Gastrocnemius medialis (tissue), 4 donors: ENCODE results near the gene UQCR11.

ENCODE experiments used
- POLR2A ChIP-seq, 2 donors: fragments of 450-650 bp; IDR thresholded peaks; one replicate each; pipeline ENCODE4 v1.6.1; 2017; ENCODE audit warnings: antibody characterized with exemption in 2 of 2, mild to moderate bottlenecking in 2 of 2, moderate library complexity in 2 of 2
- TF ChIP-seq, protein P1 (sequence below), 5 experiments: fragments of 450-650 bp in 3 of 5; fragments of 200-600 bp in 2 of 5; sonication (generic) in 2 of 5; IDR thresholded peaks in 4 of 5; conservative IDR thresholded peaks in 1 of 5; 1 replicate in 4 of 5; 2 replicates in 1 of 5; pipeline ENCODE4 v1.5.1; 2016 to 2019; ENCODE audit warnings: antibody characterized with exemption in 5 of 5, mild to moderate bottlenecking in 3 of 5, moderate library complexity in 3 of 5

DNA sequence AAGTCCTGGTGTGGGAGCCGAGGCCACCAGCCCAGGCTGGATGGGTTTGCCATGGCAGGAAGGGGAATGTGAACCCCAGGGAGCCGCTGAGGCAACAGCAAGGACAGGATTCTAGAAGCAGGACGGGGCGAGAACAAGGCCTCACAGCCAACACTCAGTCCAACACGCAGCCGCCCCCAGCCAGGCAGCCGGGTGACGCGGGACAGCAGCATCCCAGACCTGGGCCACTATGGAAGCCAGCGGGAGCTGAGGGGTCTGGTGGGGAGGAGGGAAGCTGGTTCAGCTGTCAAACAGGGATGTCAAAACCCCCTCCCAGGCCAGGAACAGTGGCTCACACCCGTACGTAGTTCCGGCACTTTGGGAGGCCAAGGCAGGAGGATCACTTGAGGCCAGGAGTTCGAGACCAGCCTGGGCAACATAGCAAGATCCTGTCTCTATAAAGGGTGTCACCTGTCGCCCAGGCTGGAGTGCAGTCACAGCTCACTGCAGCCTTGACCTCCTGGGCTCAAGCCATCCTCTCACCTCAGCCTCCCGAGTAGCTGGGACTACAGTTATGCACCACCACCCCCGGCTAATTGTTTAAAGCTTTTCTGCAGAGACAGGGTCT, 43.9 kb downstream of the UQCR11 start:
- TF ChIP-seq, protein P1, sequence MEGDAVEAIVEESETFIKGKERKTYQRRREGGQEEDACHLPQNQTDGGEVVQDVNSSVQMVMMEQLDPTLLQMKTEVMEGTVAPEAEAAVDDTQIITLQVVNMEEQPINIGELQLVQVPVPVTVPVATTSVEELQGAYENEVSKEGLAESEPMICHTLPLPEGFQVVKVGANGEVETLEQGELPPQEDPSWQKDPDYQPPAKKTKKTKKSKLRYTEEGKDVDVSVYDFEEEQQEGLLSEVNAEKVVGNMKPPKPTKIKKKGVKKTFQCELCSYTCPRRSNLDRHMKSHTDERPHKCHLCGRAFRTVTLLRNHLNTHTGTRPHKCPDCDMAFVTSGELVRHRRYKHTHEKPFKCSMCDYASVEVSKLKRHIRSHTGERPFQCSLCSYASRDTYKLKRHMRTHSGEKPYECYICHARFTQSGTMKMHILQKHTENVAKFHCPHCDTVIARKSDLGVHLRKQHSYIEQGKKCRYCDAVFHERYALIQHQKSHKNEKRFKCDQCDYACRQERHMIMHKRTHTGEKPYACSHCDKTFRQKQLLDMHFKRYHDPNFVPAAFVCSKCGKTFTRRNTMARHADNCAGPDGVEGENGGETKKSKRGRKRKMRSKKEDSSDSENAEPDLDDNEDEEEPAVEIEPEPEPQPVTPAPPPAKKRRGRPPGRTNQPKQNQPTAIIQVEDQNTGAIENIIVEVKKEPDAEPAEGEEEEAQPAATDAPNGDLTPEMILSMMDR (IDR thresholded peaks at IDR 0.05 in 4 of 5, conservative IDR thresholded peaks at IDR 0.05 in 1 of 5), result no peak
- TF ChIP-seq POLR2A (IDR thresholded peaks at IDR 0.05), result no peak
